Left ventricle myocardium superior (tissue), 1 donor: Measurements from ENCODE around the gene ZNF354C. TPM values are rescaled to one million over a fixed set of nuclear protein-coding genes. Genes with fewer than 3 reads are reported as not detected.
A peak's percentile ranks its signal among the peaks of the same experiment; 100 is the strongest.
"Not testable (repeated sequence)": the region's sequence is repeated elsewhere in the genome, so short reads cannot be mapped to it uniquely, and the experiment has no call there.

Experiments used
- ATAC-seq: fragments of 200-7000 bp; cut with Tn5 transposase; one replicate; pipeline ENCODE4 v1.9.1; 2020; ENCODE audit warnings: mild to moderate bottlenecking, moderate library complexity
- DNase-seq: peaks from one replicate; pipeline ENCODE4 v3.0.0-alpha.2; 2020
- intact Hi-C: fragments of 100-400 bp; cut with micrococcal nuclease; formaldehyde crosslinking; loops from one replicate; pipeline ENCODE4 v1.11.0; 2022
- long read RNA-seq: library from polyadenylated mRNA; unstranded; transcript quantifications from one replicate; pipeline ENCODE4 v2.0.0, GENCODE V29; 2021
- total RNA-seq: library from RNA; stranded (reverse); fragmentation: NEBNext Ultra II Directional; extraction: Animal tissue kit (Norgen Biotek cat#: 25700); gene quantifications from one replicate; pipeline ENCODE4 v1.2.1, GENCODE V29; 2021
- donor health status: DM: no; HTN: yes; CAD: no; lungs with severe emphysema.

The ZNF354C gene
- total RNA-seq, result 5.4 TPM
- long read RNA-seq, full-length matches to known transcripts, result 5 of 9 reads
- long read RNA-seq, partial matches to known transcripts, result 4 of 9 reads
- long read RNA-seq, other reads (novel, unspliced or antisense), result 0 of 9 reads

DNA sequence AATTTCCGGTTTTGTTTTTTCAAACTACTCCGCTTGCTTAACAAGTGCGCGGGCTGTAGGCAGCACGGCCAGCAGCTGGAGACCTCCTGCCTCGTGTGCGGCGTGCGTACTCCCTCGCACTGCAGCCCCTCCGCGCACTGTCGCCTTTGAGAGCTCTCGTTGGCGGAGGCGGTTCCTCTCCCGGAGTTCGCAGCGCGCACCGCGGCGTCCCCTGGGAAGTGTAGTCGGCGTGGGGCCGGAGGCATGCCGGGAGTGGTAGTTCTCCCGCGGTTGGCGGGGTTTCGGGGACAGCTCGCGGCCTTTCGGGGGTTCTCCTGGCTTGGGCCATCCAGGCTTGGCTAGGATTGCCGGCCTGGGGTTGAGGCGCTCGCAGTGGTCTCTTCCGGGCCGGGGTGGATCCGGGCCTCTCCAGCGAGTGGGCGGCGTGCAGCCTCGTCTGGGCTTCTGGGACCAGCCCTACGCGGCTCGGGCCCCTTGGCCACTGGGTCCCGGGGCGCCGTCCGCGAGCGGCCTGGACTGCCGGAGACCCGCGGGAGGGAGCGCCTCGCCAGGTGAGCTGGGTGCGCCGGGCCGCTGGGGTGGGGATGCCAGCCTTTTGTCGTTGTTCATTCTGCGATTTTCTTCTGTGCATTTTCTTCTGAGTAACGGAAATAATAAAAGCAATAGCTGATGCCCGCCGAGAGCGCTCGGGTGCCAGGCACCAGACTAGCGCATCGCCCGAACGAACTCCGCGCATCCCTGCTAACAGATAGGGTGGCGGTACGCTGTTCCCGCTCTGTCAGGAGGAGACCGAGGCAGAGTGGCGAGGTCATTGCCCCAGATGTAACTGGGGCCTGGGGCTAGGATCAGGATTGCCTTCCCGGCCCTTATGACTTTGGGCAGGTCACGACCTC is at the start of gene ZNF354C:
TSS of gene ZNF354C (plus strand) at position 258 of the 893 bp plus-strand sequence. CDS start 1,696 bp downstream, outside the sequence.
- intact Hi-C loops, result no loop called here
- peak; percentile 100 for ATAC-seq
- DNase-seq, result peak; percentile 96

DNA sequence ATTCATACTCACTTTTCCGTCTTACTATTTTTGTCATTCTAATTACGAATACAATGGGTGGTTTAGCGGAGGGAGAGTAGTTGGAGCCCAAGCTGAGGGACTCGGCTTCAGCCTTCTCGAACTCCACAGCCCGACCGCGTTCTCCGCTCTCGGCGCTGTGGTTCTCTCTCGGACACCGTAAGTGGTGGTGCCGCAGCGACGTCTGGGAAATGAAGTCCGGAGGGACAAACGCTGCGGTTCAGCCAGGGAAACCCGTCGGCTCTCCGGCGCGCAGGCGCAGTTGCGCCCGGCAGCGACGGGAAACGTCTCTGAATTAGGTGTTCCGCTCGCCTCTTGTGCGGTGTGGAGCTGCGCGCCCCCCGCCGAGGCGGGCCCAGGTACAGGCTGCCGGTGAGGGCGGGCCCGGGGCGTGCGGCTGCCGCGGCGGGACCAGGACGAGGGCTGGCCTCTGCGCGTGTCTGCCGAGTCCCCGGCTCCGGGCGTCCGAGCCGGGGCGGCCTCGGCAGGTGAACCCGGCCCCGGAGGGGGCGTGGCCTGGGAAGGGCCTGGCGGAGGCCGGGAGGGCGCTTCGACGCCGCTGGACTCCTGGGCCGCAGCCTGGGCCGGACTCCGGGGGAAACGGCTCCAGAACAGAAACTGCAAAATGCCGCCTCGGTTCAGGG is 36.5 kb upstream of the ZNF354C start, which contains the start of gene ZNF879:
TSS of gene ZNF879 (plus strand) at position 277 of the 662 bp plus-strand sequence. CDS start 1,201 bp downstream, outside the sequence.
- ATAC-seq (peak; percentile 99), DNase-seq (peak; percentile 96)
- intact Hi-C loops, result no loop called here

DNA sequence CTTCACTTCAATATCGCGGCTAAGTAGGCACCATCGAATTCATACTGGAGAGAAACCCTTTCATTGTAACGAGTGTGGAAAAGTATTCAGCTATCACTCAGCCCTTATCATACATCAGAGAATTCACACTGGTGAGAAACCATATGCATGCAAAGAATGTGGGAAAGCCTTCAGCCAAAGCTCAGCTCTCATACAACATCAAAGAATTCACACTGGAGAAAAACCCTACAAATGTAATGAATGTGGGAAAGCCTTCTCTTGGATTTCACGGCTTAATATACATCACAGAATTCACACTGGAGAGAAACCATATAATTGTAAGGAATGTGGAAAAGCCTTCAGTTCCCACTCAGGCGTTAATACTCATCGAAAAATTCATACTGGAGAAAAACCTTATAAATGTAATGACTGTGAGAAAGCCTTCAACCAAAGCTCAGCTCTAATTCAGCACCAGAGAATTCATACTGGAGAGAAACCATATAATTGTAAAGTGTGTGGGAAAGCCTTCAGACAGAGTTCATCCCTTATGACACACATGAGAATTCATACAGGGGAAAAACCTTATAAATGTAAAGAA is 27.1 kb upstream of the ZNF354C start:
- intact Hi-C loops, result no loop called here
- no peak for DNase-seq

DNA sequence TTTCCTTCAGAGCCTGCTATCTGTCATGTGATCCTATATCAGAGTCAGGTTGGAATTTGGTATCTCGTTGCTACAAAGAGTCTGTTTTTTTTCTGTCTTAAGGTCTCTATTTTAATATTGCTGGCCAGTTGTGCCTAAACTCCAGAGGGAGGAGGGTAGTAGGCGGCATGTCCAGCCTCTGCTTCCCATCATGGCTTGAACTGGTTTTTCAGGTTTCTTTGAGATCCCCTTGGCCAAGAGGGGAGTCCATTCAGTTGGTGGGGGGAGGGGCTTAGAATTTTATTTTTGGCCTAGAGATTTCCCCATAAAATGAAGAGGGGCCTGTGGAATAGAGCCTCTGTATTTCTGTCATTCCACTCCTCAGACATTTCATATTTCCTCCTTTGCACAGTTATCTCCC is 15.4 kb upstream of the ZNF354C start:
- DNase-seq, result no peak
- intact Hi-C loops, result no loop called here
- no peak for ATAC-seq

More for the DNA sequence above, 27.1 kb upstream of the ZNF354C start:
- no peak for ATAC-seq

DNA sequence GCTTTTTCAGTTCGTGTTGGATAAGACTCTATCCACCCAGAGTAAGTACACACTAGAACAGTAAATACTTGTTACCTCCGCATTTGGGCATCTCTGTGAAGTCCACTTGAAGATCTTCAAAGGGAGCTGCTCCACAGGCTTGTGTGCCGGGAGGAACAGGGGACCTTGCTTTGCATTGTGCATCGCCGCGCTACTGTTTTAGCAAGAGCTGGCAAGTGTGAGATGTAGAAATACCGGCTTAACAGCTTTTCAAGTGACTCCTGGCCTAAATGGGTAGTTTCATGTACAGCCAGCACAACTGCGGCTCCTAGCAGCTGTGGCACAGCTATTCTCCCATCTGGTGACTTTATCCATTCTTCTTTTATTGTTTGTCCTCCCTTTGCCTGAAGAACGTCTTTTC is 8.4 kb upstream of the ZNF354C start:
- DNase-seq (no peak), ATAC-seq (no peak)
- intact Hi-C loops, result no loop called here

DNA sequence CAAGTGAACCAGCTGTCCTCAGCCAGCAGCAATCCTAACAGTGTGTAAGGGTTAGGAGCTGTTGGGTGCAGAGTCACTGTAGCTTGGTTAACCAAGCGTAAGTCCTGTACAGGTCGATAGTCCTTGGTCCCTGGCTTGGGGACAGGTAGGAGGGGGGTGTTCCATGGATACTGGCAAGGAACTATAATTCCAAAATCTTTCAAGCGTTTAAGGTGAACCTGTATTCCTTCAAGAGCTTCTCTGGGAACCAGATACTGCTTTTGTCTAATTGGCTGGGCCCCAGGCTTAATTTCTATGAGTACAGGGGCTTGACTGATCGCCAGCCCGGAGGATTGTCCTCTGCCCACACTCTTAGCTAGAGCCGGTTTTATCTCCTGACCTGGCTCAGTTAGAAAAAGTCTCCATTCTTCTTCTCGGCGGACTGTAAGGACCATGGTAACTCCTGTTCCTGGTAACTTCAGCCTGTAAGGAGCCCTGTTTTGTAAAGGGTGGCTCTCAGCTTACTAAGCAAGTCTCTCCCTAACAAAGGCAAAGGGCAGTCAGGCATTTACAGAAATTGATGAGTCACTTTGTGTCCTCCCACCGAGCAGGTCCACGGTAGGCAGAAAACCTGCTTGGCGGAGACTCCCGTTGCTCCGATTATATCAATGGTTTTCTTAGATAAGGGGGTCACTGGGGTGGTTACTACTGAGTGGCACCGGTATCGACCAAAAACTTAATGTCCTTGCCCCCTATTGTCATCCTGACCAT is 6.0 kb upstream of the ZNF354C start:
- ATAC-seq (no peak), DNase-seq (no peak)
- intact Hi-C loops, result no loop called here

DNA sequence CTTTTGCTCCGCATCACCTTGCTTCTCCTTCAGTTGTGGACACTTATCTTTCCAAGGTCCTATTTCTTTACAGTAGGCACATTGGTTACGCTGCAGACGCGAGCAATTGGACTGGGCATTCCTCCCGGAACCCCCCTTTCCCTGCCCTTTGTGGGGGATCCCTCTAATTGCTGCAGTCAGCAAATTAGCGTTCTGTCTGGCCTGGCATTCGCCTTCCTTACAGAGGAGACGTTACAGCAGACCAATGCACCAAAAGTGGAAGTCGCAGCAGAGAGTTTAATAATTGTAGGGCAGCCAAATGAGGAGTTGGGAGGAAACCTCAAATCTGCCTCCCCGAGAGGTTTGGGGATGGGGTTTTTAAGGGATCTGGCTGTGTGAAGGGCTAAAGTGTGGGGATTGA is 5.3 kb upstream of the ZNF354C start:
- DNase-seq, result no peak
- intact Hi-C loops, result no loop called here
- ATAC-seq, result no peak

DNA sequence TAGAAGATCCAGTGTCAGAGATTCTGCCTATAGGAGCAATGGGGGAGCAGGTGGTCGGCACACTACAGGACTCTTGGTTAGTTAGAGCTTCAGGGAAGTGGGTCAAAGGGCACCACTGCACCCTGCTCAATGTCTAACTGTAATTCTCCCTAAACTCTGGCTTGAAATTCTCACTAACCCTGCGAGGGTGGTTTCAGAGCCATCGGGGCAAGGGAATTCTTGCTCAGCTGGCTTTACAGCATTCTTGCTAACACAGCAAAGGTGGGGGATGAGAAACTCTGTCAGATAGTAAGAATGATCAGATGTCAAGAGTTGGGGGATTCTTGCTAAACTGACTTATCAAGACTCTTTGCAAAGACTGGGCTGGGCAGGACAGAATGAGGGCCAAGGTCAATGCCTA is 4.7 kb upstream of the ZNF354C start:
- DNase-seq, result no peak
- intact Hi-C loops, result no loop called here

DNA sequence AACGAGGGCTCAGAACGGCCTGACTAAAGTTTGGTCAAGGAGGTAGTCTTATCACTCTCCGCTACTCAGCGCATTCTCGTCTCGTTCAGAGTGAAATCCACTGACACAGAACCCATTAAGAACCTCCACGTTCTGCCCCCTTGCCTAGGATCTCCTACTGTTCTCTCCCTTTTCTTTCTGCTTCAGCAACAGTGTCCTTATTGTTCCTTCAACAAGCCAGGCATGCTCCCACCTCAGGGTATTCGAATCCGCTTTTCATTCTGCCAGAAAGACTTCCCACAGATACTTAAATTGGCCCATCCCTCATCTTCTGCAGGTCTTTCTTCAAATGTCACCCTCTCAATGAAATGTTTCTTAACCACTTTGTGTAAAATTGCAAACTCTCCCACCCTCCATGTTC is 4.3 kb upstream of the ZNF354C start:
- DNase-seq, result no peak
- ATAC-seq, result no peak
- intact Hi-C loops, result no loop called here

More for the DNA sequence above, 4.7 kb upstream of the ZNF354C start:
- no peak for ATAC-seq

DNA sequence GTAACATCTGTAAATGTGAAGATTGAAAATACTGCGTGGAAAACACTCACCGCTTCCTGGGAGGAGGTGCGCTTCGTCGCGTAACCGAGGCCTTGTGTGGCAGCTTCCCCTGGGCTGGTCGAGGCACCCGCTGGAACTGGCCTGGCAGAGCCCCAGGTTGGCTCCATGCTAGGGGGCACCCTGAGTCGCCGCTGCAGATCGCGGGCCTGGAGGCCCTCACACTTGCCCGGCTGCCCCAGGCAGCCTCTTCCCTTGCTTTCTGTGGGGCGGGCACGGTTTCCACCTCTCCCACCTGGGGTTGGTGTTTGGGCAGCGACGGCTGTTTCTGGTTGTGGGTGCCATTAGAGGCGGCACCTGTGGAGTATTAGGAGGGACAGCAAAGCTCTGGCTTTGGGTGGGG is 852 bp downstream of the ZNF354C start:
- no peak for ATAC-seq

DNA sequence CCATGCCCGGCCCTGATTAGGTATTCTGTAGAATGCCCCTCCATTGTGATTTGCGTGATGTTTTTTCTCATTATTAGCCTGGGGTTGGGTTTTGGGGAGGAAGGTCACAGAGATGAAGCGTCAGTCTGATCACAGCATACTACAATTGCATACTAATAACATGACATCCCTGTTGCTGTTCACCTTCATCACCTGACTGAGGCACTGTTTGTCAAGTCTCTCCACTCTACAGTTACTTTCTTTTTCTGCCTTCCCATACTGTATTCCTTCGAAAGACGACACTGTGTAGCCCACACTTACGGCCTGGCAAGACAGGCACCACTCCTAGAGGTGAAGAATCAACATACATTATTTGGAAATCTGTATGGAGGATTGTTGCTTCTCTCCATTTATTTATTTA is 5.5 kb downstream of the ZNF354C start:
- ATAC-seq, result no peak
- intact Hi-C loops, result no loop called here
- no peak for DNase-seq

More for the DNA sequence above, 852 bp downstream of the ZNF354C start:
- intact Hi-C loops, result no loop called here
- DNase-seq, result no peak

DNA sequence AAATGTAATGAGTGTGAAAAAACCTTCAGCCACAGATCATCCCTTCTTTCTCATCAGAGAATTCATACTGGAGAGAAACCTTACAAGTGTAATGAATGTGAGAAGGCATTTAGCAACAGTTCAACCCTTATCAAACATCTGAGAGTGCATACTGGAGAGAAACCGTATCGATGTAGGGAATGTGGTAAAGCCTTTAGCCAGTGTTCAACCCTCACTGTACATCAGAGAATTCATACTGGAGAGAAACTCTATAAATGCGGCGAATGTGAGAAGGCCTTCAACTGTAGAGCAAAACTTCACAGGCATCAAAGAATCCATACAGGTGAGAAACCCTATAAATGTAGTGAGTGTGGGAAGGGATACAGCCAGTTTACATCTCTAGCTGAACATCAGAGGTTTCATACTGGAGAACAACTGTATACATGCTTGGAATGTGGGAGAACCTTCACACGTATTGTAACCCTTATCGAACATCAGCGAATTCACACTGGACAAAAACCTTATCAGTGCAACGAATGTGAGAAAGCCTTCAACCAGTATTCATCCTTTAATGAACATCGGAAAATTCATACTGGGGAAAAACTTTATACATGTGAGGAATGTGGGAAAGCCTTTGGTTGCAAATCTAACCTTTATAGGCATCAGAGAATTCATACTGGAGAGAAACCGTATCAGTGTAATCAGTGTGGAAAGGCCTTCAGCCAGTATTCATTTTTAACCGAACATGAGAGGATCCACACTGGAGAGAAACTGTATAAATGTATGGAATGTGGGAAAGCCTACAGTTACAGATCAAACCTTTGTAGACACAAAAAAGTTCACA is 19.2 kb downstream of the ZNF354C start:
- intact Hi-C loops, result no loop called here
- no peak for ATAC-seq
- DNase-seq, result no peak

DNA sequence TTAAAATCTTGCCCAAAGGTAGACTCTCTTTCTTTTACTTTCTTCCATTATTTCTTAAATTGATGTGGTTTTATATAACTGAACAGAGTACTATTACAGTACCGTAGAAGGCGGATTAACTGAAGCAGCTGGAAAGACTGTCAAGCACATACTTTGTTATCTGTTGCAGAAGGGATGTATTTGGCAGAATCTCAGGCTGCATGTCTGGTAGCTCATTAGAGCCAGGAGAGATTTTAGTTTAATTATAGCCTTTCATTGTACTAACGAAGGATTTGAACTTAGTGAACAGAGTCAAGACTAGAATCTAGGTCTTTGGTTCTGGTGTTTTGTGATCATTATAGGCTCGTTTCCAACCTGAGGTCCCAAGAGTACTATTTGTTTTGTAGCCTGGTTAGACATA is 20.6 kb downstream of the ZNF354C start:
- intact Hi-C loops, result no loop called here
- ATAC-seq, result no peak
- no peak for DNase-seq

DNA sequence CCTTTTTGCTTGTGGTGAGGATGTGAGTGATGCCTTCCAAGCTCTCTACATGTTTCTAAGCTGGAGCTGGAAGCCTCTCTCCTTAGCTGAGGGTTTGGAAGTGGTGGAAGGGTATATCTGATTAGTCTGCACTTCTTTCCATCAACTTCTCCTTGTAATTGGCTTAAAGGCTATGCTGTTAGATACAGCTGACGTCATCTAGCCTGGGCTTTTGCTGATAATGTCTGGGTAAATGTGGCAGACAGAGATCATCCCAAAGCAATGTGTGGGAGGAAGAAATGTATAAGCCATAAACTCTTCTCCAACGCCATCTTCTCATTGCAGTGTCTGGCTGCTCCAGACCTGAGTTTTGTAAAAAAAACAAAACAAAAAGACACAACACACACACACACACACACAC is 29.3 kb downstream of the ZNF354C start:
- DNase-seq (no peak), ATAC-seq (no peak)

DNA sequence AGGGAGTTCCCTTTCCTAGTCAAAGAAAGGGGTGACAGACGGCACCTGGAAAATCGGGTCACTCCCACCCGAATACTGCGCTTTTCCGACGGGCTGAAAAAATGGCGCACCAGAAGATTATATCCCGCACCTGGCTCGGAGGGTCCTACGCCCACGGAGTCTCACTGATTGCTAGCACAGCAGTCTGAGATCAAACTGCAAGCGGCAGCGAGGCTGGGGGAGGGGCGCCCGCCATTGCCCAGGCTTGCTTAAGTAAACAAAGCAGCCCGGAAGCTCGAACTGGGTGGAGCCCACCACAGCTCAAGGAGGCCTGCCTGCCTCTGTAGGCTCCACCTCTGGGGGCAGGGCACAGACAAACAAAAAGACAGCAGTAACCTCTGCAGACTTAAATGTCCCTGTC is 41.1 kb downstream of the ZNF354C start:
- intact Hi-C loops, DNase-seq, ATAC-seq: not testable (repeated sequence)

More for the DNA sequence above, 29.3 kb downstream of the ZNF354C start:
- intact Hi-C loops, result no loop called here

DNA sequence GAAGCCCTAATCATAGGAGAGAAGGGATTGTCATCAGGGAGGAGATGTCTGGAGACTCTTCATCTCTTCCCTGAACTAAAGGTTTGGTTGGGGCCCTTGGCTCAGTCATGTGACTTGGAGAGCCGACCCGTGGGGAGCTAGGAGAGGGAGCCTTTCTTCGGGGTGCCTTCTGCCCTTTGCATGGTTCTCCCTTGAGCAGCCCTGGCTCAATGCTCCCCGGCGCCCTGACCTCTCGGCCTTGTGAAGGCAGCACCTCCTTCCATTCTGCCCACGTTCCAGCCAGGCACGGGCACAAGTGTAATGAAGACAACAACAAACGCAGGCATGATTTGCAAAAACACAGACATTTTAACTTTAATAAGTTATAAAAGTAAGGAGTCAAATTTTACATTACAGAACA is 50.4 kb downstream of the ZNF354C start:
- no peak for DNase-seq
- no peak for ATAC-seq
- intact Hi-C loops, result no loop called here

DNA sequence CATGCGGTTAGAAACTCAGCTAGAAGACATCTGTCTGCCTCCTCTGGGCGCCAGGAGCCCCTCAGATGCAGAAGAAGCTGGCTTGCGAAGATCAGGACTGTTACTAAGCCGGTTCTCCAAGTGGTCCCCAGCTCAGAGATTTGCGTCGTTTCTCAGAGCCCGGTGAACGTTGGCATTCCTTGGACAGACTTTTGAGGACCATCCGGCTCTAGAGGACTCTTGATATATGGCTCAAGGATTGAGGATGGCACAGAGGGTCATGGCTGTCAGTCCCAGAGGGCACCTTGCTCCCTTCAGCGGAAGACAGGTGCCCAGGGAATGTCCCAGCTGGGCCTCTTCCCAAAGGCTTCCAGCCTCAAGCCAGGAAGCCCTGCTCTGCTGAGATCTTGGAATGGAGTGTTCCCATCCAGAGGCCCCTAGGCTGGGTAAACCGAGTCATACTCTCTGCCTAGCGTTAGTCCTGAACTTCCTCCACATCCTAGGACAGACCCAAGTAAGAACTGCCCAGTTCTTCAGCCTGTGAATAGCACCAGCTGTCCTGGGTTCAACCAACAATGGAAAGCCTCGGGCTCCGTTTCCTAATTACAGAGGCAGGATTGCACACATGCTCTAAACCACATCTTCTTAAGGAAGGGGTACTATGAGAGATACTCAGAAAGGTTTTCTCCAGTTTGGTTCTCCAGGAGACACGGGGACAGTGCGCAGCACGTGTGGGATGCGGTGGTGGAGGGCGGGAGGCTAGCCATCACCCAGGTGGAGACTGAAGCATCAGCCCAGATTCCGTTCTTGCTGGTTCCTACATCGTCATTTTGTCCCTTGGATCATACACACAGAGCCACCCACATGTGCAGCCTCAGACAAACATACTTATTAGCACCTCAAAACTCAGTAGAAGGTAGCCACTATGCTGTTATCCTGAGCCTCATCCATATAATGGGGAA is 51.4 kb downstream of the ZNF354C start:
- DNase-seq (no peak), ATAC-seq (no peak)
- intact Hi-C loops, result no loop called here
